GM19025 (cell line): Measurements from ENCODE around the gene GDI1.

Source experiments
- ATAC-seq: cut with Tn5 transposase; IDR thresholded peaks from one replicate; pipeline ENCODE4 v1.9.1; 2021; ENCODE audit warnings: mild to moderate bottlenecking, low read depth, moderate library complexity; ENCODE audit not compliant: unreplicated experiment

Gene GDI1

GRCh38 chrX:154458954-154459778 is 22.2 kb downstream of the GDI1 start:
- ATAC-seq, result no peak

GRCh38 chrX:154459832-154460231 is 22.9 kb downstream of the GDI1 start:
- no peak for ATAC-seq

GRCh38 chrX:154460326-154460725 is 23.4 kb downstream of the GDI1 start:
- ATAC-seq, result no peak

- ATAC-seq, result no peak
These were observed 25.4 kb downstream of the GDI1 start for GRCh38 chrX:154462396-154462795.

- ATAC-seq, result no peak
These were observed 26.8 kb downstream of the GDI1 start for GRCh38 chrX:154463611-154464220.

GRCh38 chrX:154464806-154465365 is 27.9 kb downstream of the GDI1 start:
- no peak for ATAC-seq

GRCh38 chrX:154465601-154466000 is 28.6 kb downstream of the GDI1 start:
- ATAC-seq, result no peak

GRCh38 chrX:154466036-154466435 is 29.1 kb downstream of the GDI1 start:
- no peak for ATAC-seq

- no peak for ATAC-seq
These were observed 30.0 kb downstream of the GDI1 start for GRCh38 chrX:154466907-154467306.

GRCh38 chrX:154467556-154467955 is 30.6 kb downstream of the GDI1 start:
- no peak for ATAC-seq

- no peak for ATAC-seq
These were observed 31.3 kb downstream of the GDI1 start for GRCh38 chrX:154468217-154468616.

GRCh38 chrX:154469114-154469513 is 32.2 kb downstream of the GDI1 start:
- ATAC-seq, result no peak

GRCh38 chrX:154469880-154470279 is 32.9 kb downstream of the GDI1 start:
- ATAC-seq, result no peak

GRCh38 chrX:154470434-154470833 is 33.5 kb downstream of the GDI1 start:
- ATAC-seq, result no peak

GRCh38 chrX:154470914-154471568 is 34.1 kb downstream of the GDI1 start:
- ATAC-seq, result no peak

GRCh38 chrX:154471839-154472684 is 35.1 kb downstream of the GDI1 start:
- no peak for ATAC-seq

GRCh38 chrX:154472685-154473632 is 36.0 kb downstream of the GDI1 start:
- ATAC-seq, result no peak

- ATAC-seq, result no peak
These were observed 36.7 kb downstream of the GDI1 start for GRCh38 chrX:154473683-154474082.

GRCh38 chrX:154476821-154477220 is 39.9 kb downstream of the GDI1 start:
- ATAC-seq, result no peak
